Panc1 (cell line): ENCODE results near the gene TNIK.

Source experiments
- POLR2AphosphoS5 ChIP-seq: IDR thresholded peaks from 2 replicates; pipeline ENCODE4 v1.6.1; 2012; ENCODE audit warnings: mild to moderate bottlenecking, low read depth, low read length, moderate library complexity
- SIN3A ChIP-seq: IDR thresholded peaks from 2 replicates; pipeline ENCODE4 v1.6.1; 2012; ENCODE audit warnings: low read depth, mild to moderate bottlenecking, low read length, moderate library complexity, borderline replicate concordance; ENCODE audit not compliant: insufficient read depth
- TCF7L2 ChIP-seq: IDR thresholded peaks from 2 replicates; pipeline ENCODE4 v1.6.1; 2011; ENCODE audit warnings: mild to moderate bottlenecking, low read depth, low read length, inconsistent platforms
- TF ChIP-seq, protein P1 (sequence below): fragments of 450-650 bp; IDR thresholded peaks from 2 replicates; pipeline ENCODE4 v1.5.1; 2017; ENCODE audit warnings: mild to moderate bottlenecking

- no peak for TF ChIP-seq SIN3A
- TF ChIP-seq, protein P1, sequence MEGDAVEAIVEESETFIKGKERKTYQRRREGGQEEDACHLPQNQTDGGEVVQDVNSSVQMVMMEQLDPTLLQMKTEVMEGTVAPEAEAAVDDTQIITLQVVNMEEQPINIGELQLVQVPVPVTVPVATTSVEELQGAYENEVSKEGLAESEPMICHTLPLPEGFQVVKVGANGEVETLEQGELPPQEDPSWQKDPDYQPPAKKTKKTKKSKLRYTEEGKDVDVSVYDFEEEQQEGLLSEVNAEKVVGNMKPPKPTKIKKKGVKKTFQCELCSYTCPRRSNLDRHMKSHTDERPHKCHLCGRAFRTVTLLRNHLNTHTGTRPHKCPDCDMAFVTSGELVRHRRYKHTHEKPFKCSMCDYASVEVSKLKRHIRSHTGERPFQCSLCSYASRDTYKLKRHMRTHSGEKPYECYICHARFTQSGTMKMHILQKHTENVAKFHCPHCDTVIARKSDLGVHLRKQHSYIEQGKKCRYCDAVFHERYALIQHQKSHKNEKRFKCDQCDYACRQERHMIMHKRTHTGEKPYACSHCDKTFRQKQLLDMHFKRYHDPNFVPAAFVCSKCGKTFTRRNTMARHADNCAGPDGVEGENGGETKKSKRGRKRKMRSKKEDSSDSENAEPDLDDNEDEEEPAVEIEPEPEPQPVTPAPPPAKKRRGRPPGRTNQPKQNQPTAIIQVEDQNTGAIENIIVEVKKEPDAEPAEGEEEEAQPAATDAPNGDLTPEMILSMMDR, result no peak
- no peak for TF ChIP-seq TCF7L2
- no peak for TF ChIP-seq POLR2AphosphoS5
Measured at GRCh38 chr3:171369156-171369555, 91.0 kb downstream of the TNIK start.
